Panc1 (cell line): ENCODE data around the gene NCOR2.

ENCODE experiments used
- POLR2AphosphoS5 ChIP-seq: IDR thresholded peaks from 2 replicates; pipeline ENCODE4 v1.6.1; 2012; ENCODE audit warnings: mild to moderate bottlenecking, low read depth, low read length, moderate library complexity
- SIN3A ChIP-seq: IDR thresholded peaks from 2 replicates; pipeline ENCODE4 v1.6.1; 2012; ENCODE audit warnings: low read depth, mild to moderate bottlenecking, low read length, moderate library complexity, borderline replicate concordance; ENCODE audit not compliant: insufficient read depth
- TCF7L2 ChIP-seq: IDR thresholded peaks from 2 replicates; pipeline ENCODE4 v1.6.1; 2011; ENCODE audit warnings: mild to moderate bottlenecking, low read depth, low read length, inconsistent platforms
- TF ChIP-seq, protein P1 (sequence below): fragments of 450-650 bp; IDR thresholded peaks from 2 replicates; pipeline ENCODE4 v1.5.1; 2017; ENCODE audit warnings: mild to moderate bottlenecking
- TF ChIP-seq, protein P2 (sequence below), 2 experiments: IDR thresholded peaks; 2 replicates each; pipeline ENCODE4 v1.6.1; 2011 to 2012; ENCODE audit warnings: low read depth in 2 of 2, control low read depth in 1 of 2, low read length in 1 of 2, mild to moderate bottlenecking in 1 of 2, moderate library complexity in 1 of 2; ENCODE audit not compliant: insufficient read depth in 1 of 2

DNA sequence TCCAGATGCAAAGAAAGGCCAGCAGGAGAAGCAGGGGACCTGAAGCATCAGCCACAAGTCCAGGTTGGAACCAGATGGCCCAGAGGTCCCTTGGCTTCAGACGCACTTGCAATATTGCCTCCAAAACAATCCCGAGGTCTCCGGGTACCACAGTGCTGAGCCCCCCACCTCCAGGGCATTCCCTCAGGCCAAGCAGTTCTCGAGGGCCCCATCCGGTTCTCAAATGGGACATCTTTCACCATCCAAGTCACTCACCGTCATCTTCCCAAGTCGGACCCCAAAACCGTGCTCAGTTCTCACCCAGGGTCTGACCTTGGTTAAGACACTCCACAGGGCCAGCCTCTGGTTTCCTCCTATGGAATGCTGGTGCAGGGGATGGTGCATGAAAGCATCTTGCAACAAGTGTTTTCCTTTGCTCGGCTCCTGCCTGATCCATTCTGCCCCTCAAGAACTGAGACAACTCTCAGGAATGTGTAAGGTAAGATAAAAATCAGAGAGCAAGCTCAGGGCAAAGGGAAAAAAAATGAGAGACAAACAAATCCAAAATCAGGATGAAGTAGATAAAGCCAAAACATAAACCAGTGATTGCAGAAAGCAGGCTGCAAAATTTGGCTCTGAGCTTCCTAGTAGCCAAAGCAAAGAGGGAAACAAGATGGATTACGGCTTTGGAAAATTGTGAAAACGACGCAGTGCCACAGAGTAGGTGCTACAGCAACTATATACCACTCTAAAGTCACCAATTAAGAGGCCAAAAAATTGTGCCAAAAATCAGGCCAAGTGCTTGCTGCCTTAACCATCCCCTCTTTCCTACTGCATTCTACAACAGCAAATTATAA lies 8.0 kb downstream of the NCOR2 start:
- TF ChIP-seq, protein P1, sequence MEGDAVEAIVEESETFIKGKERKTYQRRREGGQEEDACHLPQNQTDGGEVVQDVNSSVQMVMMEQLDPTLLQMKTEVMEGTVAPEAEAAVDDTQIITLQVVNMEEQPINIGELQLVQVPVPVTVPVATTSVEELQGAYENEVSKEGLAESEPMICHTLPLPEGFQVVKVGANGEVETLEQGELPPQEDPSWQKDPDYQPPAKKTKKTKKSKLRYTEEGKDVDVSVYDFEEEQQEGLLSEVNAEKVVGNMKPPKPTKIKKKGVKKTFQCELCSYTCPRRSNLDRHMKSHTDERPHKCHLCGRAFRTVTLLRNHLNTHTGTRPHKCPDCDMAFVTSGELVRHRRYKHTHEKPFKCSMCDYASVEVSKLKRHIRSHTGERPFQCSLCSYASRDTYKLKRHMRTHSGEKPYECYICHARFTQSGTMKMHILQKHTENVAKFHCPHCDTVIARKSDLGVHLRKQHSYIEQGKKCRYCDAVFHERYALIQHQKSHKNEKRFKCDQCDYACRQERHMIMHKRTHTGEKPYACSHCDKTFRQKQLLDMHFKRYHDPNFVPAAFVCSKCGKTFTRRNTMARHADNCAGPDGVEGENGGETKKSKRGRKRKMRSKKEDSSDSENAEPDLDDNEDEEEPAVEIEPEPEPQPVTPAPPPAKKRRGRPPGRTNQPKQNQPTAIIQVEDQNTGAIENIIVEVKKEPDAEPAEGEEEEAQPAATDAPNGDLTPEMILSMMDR, result no peak
- no peak for TF ChIP-seq POLR2AphosphoS5
- TF ChIP-seq, protein P2, sequence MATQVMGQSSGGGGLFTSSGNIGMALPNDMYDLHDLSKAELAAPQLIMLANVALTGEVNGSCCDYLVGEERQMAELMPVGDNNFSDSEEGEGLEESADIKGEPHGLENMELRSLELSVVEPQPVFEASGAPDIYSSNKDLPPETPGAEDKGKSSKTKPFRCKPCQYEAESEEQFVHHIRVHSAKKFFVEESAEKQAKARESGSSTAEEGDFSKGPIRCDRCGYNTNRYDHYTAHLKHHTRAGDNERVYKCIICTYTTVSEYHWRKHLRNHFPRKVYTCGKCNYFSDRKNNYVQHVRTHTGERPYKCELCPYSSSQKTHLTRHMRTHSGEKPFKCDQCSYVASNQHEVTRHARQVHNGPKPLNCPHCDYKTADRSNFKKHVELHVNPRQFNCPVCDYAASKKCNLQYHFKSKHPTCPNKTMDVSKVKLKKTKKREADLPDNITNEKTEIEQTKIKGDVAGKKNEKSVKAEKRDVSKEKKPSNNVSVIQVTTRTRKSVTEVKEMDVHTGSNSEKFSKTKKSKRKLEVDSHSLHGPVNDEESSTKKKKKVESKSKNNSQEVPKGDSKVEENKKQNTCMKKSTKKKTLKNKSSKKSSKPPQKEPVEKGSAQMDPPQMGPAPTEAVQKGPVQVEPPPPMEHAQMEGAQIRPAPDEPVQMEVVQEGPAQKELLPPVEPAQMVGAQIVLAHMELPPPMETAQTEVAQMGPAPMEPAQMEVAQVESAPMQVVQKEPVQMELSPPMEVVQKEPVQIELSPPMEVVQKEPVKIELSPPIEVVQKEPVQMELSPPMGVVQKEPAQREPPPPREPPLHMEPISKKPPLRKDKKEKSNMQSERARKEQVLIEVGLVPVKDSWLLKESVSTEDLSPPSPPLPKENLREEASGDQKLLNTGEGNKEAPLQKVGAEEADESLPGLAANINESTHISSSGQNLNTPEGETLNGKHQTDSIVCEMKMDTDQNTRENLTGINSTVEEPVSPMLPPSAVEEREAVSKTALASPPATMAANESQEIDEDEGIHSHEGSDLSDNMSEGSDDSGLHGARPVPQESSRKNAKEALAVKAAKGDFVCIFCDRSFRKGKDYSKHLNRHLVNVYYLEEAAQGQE (IDR thresholded peaks at IDR 0.05; ENCODE audit: insufficient read depth in 1 of 2, low read depth in 2 of 2, low read length in 1 of 2), result no peak
- no peak for TF ChIP-seq SIN3A
- TF ChIP-seq TCF7L2, result no peak
